Measurements from ENCODE around the gene RRAD.

GRCh38 chr16:66908116-66908515, 17.2 kb downstream of the RRAD start:
- TF ChIP-seq POLR2A (IDR thresholded peaks at IDR 0.05) (no peak), CTCF (IDR thresholded peaks at IDR 0.05) (no peak)

All from heart left ventricle (tissue), 13 donors.